Medulla oblongata (tissue), 1 donor: ENCODE data around the gene RPUSD1.
"Not testable (repeated sequence)": the region's sequence is repeated elsewhere in the genome, so short reads cannot be mapped to it uniquely, and the experiment has no call there.

ENCODE experiments used
- DNase-seq: peaks from one replicate; pipeline ENCODE4 v3.0.0-alpha.2; 2015; ENCODE audit errors: extremely low spot score

RPUSD1 gene

DNA sequence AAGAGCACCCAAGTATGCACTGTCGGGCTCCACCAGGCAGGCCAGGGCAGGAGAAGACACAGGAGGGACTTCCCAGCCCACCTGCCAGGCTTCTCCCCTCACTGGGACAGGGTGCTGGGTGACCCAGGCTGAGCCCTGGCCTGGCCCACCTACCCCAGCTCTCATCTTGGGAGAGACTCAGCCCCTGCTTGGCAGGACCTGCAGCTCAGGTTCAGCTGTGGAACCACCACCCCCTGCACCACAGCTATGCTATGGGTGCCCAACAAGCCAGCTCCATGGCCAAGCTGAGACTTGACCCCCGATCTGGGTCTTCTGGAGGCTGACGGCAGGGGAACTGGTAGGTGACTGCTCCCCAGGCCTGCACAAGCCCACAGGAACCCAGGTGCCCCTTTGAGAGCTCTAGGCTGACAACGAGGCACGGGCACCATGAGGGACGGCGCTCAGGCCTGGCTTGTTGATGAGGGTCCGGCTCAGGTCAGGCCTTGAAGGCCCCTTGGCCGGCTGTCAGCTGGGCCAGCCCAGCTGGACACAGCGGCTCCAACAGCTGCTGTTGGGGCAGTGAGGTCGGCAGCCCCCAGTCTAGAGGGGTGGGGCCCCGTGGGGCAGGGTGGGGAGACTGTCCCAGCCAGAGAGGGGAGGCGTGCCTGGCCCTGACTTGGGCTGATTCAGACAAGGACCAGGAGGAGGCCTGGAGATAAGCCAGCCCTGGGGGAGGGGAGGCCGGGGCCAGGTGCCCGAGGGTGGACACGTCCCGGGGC, 4.6 kb downstream of the RPUSD1 start:
- no peak for DNase-seq

DNA sequence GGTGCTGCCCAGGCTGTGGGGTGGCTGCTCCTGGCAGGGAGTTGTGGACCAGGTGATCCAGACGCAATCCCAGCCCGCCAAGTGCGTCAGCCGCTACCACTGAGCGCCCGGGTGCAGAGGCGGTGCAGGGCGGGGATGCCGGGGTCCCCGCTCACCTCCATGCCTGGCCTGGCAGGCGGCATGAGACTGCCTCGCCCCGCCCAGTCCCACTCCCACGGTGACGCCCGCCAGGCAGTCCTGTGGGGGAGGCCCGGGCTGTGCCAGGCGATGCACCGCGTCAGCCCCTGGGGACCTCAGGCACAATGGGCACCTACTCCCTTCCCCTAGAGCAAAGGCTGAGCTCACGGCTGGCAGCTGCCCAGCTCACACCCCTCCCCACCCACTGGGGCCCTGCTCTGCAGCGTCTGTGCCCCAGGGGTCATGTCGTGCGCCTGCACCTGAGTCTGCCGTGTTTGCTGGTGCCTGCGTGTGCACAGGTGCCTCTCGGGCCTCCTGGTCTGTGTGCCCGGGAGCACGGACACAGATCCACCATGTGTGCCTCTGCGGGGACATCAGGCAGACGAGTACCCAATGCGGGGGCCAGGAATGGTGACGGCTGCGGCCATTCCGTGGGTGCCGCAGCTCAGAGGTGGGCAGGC, 5.3 kb downstream of the RPUSD1 start:
- DNase-seq: no peak

DNA sequence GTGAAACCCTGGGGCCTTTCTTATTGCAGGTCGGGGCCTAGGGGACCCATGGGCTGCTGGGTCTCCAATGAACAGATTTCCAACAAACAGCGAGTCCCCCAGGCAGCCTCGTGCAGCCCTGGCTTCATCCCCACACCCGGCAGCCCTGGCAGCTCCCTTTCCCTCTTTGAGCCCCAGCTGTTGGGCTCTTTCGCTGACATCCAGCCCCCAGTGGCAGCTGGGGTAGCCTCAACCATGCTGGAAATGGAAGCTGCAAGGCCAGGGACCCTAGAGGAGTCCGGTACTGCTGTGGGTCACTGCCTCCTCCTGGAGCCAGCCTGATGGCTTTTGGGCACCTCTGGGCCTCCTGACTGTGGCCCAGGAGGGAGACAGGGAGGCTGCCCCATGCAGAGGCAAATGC, 5.9 kb downstream of the RPUSD1 start:
- DNase-seq: no peak

DNA sequence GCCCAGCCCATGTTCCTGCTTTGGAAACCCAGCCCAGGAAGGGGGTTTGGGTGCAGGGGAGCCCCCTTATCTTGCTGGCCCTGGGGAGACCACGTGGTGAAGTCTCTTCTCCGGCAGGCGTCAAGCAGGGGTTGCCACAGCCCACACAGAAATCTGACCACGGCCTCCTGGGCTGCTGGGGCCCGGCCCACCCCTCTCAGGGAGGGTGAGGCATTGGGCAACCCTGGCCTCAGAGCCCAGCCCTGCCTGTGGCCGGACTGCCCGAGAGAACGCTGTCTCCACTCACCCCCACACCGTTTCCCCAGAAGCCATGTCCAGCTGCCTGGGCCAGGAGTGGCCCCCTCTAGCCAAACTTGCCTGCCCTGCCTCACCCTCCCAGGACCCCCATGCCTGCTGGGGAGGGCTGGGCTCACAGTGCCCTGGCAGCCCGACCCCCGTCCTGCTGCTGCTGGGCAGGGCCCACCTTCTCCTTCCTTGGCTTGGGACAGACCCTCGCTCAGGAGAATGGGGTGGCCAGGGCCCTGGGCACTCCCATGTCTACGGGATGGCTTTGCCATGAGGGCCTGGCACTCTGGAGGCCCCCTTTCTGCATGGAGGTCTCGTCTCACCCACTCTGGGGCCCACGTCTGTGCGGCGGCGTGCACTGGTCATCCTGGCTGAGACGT, 6.7 kb downstream of the RPUSD1 start:
- no peak for DNase-seq

DNA sequence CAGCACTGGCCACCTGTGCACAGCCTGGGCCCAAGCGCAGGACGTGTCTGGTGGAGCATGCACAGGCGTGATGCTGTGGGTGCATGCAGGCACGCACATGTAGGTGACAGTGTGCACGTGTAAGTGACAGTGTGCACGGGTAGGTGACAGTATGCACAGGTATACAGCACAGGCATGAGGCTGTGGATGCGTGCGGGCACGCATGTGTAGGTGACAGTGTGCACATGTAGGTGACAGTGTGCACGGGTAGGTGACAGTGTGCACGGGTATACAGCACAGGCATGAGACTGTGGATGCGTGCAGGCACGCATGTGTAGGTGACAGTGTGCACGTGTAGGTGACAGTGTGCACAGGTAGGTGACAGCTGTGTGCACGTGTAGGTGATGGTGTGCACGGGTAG, 7.9 kb downstream of the RPUSD1 start:
- no peak for DNase-seq

DNA sequence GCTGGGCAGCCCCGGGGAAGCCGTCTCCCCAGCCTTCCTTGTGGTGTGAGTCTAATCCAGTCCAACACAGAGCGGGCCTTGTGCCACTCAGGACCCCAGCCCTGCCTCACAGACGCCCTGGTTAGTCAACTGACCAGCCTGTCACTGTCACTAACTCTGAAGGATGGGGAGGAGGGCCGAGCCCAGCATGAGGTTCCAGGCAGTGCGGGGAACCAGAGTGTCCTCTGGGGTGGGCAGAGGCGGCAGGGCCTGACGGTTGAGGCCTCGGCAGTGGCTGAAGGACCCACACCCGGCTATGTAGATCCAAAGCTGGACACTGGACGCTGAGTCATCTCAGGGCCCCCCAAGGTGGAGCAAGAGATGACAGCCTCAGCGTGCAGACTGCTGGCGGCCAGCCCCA, 8.6 kb downstream of the RPUSD1 start:
- no peak for DNase-seq

DNA sequence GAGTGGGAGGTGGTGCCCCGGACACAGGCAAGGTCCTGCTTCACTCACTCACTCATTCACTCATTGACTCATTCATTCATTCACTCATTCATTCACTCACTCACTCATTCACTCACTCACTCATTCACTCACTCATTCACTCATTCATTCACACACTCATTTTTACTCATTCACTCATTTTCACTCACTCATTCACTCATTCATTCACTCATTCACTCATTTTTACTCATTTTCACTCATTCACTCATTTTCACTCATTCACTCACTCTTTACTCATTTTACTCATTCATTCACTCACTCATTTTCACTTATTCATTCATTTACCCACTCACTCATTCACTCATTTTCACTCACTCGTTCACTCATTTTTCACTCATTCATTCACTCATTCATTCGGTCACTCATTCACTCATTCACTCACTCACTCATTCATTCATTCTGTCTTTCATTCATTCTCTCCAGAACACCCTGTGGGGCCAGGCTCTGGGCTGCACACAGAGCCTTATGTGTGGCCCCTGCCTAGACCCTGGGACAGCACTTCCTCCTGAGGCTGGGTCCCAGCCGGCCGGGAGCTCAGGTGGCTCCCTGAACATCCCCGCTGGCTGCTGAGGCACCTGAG, 9.2 kb downstream of the RPUSD1 start:
- DNase-seq: no peak

DNA sequence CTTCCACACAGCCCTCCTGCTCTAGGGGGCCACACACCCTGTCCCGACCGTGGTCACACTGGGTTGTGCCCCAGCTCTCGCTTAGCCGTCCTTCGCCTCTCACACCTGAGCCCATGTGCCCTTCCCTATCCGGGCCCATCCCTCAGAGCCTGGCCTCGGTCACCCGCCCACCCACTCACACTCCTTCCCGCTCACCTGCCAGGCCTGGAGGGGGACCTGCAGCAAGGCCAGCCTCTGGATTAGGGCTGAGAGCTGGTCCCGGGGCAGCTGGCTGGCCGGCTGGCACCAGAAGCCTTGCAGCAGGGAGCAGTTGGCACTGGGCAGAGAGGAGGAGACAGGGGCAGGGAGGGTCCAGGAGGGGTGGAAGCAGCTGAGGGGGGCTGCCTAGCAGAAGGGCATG, 9.7 kb downstream of the RPUSD1 start:
- DNase-seq: no peak

DNA sequence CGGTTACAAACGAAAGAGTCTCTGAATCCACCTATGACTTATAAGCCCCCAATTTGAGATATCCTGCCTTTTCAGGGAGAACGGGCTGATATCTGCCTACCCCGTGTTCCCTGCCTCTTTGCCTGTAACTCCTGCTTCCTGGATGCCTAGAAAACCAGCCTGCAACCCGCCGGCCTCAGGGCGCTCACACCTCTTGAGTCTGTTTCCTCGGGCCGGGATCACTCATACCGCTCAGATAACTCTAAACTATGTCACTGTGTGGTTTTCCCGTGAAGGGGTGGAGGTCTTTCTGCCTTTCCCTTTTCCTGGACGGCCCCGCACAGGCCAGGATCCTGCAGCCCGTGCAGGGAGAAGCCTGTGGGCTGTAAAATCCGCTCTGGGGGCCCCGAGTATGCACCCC, 10.4 kb downstream of the RPUSD1 start:
- no peak for DNase-seq

DNA sequence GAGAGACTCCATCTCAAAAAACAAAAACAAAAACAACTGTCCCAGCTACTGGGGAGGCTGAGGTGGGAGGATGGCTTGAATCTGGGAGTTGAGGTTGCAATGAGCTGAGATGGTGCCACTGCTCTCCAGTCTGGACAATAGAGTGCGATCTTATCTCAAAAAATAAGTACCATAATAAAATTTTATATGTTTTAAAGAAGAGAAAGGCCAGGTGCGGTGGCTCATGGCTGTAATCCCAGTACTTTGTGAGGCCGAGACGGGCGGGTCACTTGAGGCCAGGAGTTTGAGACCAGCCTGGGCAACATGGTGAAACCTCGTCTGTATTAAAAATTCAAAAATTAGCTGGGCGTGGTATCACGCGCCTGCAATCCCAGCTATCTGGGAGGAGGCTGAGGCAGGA, 11.4 kb downstream of the RPUSD1 start:
- DNase-seq: no peak

DNA sequence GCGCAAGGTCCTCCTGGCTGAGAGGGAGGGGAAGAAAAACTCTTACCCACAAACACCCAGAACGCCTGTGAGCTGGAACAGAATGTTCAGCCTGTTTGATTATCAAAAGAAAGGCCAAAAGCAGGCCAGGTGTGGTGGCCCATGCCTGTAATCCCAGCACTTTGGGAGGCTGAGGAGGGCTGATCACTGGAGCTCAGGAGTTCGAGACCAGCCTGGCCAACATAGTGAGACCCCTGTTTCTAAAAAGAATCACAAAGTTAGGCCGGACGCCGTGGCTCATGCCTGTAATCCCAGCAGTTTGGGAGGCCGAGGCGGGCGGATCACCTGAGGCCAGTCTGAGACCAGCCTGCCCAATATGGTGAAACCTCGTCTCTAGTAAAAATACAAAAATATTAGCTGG, 11.9 kb downstream of the RPUSD1 start:
- DNase-seq: not testable (repeated sequence)

DNA sequence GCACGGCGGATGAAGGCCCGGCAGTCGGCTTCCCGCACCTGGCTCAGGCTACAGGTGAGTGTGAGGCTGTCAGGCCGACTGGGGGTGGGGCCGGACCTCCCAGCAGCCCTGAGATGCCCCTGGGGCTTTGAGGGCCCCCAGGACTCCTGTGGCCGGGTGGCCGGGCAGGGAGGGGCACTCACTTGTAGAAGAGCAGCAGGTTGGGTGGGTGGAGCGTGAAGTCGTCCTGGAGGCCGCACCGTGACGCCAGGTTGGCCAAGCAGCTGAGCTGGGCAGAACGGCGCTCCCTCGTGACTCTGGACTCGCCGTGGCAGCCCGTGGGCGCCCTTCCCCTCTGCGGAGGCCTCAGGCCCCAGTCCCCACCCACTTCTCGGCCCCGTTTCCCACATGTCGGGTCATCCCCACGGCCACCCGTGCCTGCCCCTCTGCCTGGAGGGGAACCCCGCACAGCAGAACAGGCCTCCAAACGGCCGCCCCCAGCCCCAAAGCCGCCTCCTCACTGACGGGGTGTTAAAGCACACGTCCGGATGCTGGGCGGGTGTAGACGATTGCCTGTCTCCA, 12.9 kb downstream of the RPUSD1 start:
- no peak for DNase-seq

DNA sequence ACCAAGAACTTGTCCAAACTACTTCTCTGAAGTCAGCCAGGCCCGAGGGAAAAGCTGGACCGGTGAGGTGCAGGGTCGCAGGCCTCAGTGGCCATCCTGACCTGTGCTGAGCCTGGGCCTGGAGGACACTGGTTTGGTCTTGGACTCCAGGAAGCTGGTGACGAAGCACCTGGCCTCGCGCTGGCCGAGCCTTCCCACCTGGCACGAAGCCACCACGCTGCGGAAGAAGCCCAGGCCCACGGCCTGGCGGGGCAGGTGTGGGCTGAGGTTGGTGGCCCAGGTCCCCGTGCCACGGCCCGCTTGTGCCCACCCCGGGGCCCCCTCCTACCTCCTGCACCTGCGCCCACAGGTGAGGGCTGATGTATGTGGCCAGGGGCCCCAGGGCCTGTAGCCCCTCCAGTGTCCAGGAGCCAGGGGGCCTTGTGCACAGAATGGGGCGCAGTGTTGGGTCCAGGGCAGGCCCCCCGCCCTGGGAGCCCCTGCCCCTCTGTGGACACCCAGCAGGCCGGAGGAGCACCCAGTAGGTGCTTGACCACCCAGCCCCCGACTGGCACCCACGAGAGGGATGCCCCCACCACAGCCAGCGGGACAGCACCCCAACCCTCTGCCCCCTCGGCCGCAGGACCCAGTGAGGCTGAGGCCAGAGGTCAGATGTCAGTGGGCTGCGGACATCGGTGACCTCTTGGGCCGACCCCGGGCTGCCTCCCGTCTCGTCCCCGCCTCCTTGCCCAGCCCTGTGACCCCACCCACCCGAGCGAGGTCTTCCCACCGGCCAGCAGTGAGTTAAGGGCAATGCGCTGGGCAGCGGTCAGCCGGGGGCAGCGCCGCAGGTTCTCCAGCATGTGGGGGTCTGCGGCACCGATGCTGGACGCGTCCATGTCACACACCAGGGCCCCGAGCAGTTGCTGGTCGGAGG, 13.8 kb downstream of the RPUSD1 start:
- DNase-seq: no peak

DNA sequence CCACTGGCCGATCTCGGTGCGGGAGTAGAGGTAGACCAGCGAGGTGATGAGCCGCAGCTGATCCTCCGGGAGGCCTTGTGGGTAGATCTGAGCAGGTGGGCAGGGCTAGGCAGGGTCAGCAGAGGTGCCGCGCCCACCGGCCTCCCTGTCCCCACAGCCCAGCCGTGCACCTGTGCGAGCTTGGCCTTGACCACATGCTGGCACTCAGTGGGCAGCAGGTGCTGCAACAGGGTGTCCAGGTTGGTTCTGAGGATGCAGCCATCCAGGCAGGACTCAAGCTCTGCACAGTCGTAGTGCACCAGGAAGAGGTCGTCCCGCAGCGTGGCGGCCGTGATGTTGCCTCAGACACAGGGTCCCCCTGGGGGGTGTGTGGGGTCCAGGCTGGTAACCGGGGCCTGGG, 15.2 kb downstream of the RPUSD1 start:
- DNase-seq: no peak

DNA sequence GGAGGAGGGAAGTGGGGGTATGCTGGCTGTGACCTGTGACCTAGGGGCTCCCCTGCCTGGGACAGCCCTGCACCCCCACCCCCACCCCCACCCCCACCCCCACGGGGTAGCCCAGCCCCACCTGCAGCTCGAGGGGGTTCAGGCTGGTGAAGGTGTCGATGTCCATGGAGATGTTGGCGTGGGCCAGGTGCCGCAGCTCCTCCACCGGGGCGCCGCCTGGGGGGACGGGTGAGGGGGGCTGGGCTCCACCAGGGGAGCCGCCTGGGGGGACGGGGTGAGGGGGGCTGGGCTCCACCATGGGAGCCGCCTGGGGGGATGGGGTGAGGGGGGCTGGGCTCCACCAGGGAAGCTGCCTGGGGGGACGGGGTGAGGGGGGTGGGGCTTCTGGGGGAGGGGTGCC, 17.8 kb downstream of the RPUSD1 start:
- no peak for DNase-seq

DNA sequence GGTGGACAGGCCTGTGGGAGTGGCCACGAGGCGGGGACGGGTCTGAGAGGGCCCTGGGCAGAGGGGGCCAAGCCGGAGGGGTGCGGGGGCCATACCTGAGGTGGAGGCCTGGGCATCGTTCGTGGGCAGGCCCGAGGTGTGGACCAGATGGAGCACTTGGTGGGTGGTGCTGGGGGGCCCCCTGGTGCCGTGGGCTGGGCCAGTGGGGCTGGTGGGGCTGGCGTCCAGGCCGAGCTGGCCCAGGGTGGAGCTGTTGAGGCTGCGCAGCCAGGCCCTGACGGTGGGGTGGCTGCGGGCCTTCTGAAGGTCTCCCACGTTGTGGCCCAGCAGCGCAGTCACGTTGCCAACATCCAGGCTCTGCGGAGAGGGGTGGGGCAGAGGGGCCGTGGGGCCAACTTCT, 18.2 kb downstream of the RPUSD1 start:
- DNase-seq: no peak

DNA sequence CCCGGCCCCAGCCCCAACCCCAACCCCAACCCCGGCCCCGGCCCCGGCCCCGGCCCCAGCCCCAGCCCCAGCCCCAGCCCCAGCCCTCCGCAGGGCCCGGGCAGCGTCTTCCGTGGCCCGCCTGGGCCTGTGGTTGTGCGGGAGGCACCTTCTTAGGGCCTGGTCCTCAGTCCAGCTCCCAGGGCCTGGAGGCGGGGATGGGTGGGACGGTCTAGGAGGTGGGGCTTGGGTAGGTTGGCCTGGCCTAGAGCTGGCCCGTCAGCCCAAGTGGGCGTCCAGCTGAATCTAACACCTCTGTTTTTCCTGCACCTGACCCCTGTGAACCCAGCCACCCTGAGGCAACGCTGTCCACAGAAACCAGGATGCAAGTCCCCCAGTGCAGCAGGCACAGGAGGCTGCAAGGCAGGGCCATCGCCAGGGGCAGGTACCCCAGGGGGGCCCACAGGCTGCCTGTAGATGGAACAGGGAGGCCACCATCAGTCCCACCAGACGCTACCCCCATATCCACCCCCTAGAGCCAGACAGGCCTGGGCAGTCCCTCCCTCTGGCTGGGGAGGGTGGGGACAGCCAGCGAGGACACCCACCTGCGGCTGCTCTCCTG, 18.9 kb downstream of the RPUSD1 start:
- no peak for DNase-seq

DNA sequence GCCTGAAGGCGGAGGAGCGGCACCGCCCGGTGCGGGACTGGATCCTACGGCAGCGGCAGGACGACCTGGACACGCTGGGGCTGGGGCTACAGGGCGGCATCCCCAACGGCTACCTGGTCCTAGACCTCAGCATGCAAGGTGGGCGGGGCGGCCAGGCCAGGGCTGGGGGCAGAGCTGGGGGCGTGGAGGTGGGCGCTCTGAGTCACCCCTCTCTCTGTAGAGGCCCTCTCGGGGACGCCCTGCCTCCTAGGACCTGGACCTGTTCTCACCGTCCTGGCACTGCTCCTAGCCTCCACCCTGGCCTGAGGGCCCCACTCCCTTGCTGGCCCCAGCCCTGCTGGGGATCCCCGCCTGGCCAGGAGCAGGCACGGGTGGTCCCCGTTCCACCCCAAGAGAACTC, 19.8 kb downstream of the RPUSD1 start:
- no peak for DNase-seq

DNA sequence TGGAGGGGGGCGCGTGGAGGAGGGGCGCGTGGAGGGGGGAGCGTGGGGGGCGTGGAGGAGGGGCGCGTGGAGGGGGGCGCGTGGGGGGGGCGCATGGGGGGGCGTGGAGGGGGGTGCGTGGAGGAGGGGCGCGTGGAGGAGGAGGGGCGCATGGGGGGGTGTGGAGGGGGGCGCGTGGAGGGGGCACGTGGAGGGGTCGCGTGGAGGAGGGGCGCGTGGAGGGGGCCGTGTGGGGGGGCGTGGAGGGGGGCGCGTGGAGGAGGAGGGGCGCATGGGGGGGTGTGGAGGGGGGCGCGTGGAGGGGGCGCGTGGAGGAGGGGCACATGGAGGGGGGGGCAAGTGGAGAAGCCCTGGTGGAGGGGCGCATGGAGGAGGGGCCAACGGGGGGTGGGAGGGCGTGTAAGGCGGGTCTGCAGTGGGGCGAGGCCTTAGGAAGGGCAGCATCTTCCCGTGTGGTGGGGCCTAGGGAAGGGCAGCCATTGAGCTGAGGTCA, 20.4 kb downstream of the RPUSD1 start:
- DNase-seq: no peak

DNA sequence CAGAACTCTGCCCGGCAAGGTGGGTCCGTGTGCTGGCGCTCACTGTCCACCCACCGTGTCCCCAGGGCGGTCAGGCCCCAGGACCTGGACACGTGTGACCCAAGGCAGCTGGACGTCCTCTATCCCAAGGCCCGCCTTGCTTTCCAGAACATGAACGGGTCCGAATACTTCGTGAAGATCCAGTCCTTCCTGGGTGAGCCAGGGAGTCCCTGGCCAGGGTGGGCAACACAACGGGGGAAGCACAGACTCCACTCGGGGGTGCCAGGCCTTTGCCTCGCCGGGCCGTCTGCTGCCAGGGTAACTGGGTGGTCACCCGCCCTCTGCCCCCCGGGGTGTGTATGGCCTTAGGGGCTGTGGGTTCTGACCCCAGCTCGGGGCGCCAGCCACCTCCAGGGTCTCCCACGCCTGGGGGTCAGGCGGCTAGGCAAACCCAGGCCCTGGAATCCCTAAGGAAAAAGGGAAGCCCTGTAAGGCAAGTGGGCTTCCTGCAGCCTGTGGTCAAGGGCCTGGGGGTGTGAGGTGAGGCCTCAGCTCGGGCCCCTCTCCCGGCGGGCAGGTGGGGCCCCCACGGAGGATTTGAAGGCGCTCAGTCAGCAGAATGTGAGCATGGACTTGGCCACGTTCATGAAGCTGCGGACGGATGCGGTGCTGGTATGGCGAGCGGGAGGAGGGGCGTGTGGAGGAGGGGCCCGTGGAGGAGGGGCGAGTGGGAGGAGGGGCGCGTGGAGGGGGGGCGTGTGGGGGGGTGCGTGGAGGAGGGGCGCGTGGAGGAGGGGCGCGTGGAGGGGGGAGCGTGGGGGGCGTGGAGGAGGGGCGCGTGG, 21.2 kb downstream of the RPUSD1 start:
- DNase-seq: no peak
